Left lobe of liver (tissue), 2 donors: ENCODE data around the gene LTBP1. TPM values are rescaled to one million over a fixed set of nuclear protein-coding genes. Genes with fewer than 3 reads are reported as not detected.
"Not testable (repeated sequence)": the region's sequence is repeated elsewhere in the genome, so short reads cannot be mapped to it uniquely, and the experiment has no call there.

ENCODE experiments used
- ATAC-seq: fragments of 200-7000 bp; cut with Tn5 transposase; one replicate; pipeline ENCODE4 v1.9.1; 2020; ENCODE audit warnings: mild to moderate bottlenecking, moderate library complexity
- DNase-seq: peaks from one replicate; pipeline ENCODE4 v3.0.0-alpha.2; 2020; ENCODE audit warnings: low spot score
- total RNA-seq: library from RNA; stranded (reverse); gene quantifications from one replicate; pipeline ENCODE4 v1.2.1, GENCODE V29; 2021
- donor health status: DM: no; HTN: no; CAD: no; lungs with moderate emphysema.
- donor health status: DM: no; HTN: yes; CAD: no.

Gene LTBP1
- total RNA-seq, 1 donor from 2014 or later = 5.8 TPM

DNA sequence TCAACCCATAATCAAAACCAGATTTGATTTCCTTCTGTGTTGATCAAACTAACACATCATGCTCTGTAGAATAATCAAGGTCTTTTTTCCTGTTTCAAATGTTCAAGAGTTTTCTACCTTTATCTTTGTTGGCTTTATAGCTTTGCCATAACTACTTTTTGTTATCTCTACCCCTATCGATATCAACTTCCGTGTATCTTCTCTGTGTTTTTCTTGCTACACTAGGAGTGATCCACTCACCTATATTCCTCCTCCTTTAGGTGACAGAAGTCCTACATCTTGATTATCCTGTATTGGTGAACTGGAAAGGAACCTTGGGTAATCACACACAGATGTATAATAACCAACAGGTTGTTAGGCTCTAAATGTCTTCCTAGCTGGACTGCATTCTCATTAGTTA, 85.5 kb downstream of the LTBP1 start:
- no peak for ATAC-seq

DNA sequence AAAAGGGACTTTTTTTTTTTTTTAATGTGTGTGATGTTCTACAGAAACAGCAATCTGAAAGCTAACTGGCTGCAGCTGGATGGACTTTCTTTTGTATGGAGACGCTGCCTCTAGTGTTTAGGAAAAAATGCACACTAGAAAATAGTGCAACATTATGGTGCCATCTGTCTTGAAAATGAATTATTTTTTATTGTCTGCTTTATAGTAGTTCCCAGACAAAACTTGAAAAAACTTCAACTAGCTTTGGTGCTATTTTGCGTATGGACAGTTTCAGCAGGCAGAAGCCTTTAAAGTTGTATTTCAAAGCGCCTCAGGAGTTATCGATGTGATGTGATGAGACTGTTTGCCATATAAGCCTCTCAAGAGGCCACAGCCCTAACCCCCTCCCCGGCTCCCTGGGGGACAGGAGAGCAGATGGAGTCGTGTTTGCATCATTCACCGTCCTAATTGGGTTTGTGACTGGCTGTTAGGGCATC, 86.9 kb downstream of the LTBP1 start:
- ATAC-seq (peak; percentile 90), DNase-seq (no peak)

More for the DNA sequence above, 85.5 kb downstream of the LTBP1 start:
- no peak for DNase-seq

DNA sequence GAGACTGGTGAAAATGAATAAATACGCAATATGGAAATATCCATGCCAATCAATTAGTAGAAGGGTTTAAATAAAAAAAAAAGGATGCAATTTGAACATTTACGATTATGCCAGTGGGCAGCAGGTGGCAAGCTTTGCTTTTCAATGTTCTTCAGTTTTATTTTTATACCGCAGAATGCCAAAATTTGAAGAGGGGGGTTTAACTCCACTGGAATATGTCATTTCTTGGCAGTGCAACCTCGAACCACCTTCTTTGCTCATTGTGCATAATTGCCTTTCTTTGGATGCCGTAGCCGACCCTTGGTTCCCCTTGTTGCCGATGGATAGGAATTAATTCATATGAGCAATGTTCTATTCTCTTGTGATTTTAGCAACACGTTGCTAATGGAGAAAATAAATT, 88.0 kb downstream of the LTBP1 start:
- ATAC-seq = peak; percentile 50
- no peak for DNase-seq

DNA sequence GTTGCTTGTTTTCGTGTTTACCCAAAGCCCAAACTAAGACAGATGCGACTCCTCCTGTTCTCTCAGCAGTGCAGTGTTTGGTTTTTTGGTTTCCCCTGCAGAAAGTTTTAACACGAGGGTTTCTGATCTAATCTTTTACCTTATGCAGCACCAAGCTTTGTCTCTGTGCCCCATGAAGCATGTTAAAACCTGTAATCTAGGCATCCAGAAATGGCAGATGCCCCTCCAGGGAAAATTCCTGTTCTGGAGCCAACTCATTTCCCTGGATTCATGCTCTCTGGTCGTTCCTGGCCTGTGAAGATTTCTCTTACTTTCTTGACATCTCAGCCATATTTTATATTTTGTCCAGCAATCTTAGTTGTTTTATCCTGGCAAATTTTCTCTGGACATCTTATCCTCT, 91.5 kb downstream of the LTBP1 start:
- no peak for DNase-seq
- ATAC-seq = no peak

DNA sequence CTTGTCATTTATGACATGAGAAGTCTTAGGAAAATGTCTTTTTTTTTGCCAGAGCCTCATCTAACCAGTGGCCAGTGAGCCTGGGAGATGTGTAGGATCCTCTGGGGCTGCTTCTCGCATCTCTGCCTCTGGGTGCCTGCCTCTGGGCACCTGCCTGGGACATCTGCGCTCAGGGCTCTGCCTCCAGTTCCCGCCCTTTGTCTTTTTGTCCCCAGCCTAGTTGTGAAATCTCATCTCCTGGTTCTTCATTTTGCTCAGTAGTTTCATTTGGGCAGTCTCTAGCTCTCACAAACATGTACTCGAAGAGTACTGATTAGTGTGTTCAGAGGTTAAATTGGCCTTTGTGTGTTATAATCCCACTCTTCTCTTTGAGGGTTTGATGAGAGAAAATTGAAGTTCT, 92.0 kb downstream of the LTBP1 start:
- peak; percentile 71 for DNase-seq
- peak; percentile 77 for ATAC-seq

DNA sequence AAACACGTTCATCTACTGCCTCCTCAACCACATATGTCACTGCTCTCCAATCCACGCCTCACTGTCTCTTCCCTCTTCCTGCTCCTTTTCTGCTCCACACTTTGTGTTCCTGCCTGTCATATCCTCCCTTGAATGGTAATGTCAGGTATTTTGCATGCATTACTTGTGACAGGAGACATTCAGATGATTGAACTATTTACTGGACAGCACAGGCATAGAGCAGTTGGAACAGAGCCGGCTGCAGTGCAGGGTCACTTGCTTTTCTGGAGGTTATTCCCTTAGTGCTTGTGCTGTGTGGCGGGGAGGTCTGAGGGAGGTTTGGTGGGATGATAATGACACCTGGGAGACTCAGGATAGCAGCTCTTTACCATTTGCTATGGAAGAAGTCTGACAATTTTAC, 93.8 kb downstream of the LTBP1 start:
- DNase-seq = peak; percentile 58
- ATAC-seq = peak; percentile 61

DNA sequence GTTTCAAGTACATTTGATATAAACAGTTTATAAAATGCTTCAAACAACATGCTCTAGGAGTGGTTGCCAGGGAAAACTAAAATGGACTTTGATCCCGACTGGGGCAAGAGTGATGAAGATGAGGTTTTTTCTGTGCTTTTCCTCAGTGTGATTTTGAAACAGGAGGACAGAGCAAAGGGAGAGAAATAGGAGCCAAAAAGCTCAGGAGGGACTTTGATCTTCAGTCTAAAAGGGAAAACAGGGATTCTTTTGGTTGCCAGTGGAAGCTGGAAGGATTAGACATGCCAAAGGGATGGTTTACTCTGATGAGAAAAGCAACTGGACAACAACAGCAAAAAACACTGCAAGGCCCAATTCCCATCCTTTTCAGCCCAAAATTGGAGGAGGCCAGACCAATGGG, 95.5 kb downstream of the LTBP1 start:
- ATAC-seq (peak; percentile 80), DNase-seq (peak; percentile 75)

DNA sequence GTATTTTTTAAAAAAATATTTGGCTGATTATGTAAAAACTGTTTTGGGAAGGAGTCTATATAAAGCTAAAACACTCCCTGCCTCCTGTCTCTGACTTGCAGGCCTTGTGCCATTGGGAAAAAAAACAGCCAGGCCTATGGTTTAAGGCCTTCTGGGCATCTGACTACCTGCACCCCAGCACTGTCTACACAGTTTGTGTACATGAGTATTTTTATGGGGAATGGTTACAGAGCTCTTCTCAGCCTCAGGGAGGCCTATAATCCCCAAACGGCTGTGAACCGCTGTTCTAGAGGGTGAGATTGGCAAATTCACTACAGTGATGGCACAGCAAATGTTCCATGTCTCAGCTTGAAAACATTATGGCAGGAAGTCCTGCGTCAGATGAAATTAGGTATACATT, 96.1 kb downstream of the LTBP1 start:
- ATAC-seq (peak; percentile 24), DNase-seq (no peak)

DNA sequence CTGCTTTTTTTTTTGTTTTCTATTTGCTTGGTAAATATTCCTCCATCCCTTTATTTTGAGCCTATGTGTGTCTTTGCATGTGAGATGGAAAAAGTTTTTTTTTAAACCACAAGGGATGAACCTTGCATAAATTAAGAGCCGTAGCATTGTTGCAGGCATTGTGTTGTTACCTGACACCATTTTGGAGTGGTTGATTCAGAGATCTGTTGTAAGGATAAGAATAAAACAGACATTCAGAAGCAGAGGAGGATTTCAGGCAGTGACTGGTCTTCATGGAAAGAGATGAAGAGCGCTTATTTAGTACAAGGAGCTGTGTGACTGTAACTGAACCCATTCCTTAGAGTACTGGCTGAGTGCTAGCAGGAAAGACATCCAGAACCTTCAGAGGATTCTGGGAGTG, 101.2 kb downstream of the LTBP1 start:
- ATAC-seq (peak; percentile 7), DNase-seq (no peak)

DNA sequence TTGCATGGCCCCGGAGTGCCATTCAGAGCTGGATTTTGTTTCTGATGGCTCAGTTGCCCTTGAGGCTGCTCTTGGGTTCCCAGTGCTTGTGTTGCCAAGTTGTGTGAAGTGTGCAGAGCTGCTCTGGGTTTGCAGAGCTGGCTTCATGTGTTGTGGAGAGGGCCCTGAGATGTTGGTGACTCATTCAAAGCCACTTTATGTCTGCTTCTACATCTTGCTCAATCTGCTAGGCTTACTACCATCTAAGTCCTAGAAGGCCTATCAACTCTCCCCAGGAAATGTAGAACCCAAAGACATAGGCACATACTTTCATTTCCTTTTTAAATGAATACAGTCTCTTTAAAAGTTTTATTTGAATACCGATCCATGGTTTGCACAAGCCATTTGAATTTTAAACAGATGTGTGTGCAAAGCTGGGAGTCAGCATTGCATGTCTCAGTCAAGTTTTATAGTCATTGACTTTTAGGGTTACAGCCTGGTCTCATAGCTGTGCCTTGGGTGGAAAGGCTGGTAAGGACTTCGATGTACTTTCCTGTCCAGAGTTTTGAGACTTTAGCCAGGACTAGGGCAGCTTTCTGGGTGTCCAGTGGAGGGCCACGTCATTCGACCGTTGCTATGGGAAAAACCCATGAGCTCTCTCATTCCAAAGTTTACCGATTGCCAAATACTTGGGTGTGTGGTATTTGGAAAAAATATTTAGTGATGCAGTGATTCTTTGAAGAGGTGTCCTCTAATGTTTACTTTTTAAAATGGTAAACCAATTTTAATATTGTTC, 105.0 kb downstream of the LTBP1 start:
- ATAC-seq (peak; percentile 98), DNase-seq (peak; percentile 88)

DNA sequence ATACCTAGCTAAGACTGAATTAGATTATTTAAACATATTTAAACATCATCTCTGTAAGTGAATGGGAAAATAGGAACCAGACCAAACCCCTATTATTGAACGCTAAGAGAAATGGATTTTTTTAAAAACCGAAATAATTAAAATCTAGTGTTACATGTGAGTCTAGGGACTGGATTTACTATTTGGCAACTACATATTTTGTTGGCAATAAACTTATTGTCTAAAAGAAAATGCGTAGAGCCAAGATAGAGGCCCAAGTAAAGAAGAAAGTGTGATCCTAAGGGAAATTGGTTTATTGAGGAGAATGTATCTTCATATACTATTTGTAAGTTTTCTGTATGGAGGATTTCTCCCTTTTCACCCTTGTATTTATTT, 105.6 kb downstream of the LTBP1 start:
- DNase-seq = no peak
- no peak for ATAC-seq

DNA sequence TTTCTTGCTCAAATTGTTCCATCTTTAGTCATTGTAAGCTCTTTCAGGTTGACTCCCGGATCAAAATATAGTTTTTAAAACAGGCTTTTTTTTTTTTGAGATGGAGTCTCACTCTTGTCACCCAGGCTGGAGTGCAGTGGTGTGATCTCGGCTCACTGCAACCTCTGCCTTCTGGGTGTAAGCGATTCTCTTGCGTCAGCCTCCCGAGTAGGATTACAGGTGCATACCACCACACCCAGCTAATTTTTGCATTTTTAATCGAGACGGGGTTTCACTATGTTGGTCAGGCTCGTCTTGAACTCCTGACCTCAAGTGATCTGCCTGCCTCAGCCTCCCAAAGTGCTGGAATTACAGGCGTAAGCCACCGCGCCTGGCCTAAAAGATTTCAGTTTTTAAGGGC, 106.0 kb downstream of the LTBP1 start:
- DNase-seq, ATAC-seq: not testable (repeated sequence)

DNA sequence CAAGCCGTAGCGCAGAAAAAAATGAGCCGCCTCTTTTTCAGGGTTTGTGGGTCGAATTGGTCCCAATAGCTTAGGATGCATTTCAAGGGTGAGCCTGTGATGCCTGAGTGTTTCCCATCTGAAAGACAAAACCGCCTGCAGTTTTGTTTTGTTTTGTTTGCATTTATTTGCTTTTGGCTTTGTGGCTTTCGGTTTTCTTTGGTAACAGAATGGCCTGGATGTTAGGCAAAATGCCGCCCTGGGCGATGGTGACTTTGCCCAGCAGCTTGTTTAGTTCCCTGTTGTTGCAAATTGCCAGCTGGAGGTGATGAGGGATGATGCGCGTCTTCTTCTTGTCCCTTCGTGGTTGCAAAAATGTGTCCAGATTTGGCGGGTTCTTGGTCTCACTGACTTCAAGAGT, 109.4 kb downstream of the LTBP1 start:
- DNase-seq = no peak
- ATAC-seq = no peak

DNA sequence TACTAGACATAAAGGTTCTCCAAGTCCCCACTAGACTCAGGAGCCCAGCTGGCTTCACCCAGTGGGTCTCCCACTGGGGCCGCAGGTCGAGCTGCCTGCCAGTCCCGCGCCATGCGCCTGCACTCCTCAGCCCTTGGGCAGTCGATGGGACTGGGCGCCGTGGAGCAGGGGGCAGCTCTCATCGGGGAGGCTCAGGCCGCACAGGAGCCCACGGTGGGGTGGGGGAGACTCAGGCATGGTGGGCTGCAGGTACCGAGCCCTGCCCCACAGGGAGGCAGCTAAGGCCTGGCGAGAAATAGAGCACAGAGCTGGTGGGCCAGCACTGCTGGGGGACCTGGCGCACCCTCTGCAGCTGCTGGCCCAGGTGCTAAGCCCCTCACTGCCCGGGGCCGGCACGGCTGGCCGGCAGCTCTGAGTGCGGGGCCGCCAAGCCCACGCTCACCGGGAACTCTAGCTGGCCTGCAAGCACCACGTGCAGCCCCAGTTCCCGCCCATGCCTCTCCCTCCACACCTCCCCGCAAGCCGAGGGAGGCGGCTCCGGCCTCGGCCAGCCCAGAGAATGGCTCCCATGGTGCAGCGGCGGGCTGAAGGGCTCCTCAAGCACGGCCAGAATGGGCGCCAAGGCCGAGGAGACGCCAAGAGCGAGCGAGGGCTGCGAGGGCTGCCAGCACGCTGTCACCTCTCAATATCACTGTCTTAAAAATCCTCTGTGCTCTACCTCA, 110.7 kb downstream of the LTBP1 start:
- ATAC-seq, DNase-seq: not testable (repeated sequence)

DNA sequence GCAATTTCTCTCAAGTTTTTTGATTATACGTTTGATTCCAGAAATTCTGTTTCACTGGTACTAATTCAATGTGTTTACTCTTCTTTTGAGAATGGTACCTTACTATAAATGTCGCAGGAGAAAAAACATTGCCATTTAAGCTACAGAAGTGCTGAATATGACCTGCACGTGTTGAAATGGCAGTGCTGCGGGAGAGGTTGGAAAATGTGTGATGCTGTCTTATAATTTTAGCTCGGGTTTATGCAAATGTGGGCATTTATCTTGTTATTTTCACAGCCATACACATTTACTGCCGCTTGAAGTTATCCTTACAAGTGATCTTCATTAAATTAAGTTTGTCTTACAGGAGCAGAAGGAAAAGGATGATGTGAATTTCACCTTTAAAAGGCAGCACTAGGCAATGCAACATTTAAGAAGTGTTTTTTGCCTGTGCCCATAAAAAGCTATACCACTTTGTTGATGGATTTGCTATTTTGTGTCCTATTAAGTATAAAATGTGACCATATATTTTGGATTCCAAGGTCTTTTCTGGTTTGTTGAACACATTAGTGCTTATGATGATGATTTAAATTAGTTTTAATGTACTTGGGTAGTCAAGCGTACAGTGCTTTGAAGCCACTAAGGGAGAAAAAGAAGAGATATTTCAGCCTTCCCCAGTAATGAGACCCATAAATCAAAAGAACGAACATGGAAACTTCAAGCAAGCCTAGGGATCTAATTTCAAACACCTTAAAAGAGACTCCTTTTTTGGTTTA, 112.1 kb downstream of the LTBP1 start:
- ATAC-seq (no peak), DNase-seq (no peak)

DNA sequence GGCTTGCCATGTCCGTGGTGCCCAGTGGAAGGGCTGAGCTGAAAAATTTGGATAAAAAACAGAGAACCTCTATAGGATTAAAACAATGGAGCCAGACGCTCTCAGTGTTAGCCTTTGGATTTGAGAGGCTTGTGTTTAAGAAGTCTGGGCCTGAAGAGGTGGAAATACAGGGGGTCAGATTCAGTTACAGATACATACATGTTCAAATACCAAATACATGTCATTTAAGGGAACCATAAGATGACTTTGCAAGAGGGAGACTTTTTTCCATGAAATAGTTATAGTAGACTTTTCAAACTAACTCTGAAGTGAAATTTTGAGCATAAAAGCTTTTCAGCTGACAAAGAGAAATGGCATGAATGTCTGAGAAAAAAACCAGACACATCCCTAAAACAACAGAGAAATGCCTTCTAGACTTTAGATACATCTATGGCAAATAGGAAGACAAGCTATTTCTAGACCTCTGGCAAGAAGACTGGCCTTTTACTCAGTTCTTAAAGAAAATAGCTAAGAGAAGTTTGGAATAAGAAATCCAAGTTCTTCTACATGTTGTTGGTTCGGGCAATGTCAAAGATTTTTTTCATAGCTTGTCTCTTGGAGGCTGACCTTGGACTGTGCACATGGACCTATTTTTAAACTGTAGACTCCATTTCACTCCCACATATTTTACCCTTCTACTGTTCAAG, 112.9 kb downstream of the LTBP1 start:
- DNase-seq (no peak), ATAC-seq (peak; percentile 60)

DNA sequence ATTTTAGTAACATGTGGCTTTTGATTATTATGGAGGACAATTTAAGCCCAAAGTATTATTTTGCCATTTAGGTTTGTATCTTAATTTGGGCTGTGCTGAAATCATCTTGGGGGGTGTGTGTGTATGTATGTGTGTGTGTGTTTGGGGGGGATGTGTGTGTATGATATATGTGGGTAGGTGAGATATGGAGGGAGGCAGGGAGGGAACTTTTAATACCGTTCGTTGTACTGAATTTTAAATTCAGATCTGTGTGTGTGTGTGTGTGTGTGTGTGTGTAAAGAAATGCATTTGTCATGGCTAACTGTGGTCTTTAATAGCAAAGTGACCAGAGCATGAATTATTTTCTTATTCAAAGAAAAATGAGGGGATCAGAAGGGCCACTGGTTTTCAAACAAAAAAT, 113.7 kb downstream of the LTBP1 start:
- ATAC-seq (no peak), DNase-seq (no peak)

DNA sequence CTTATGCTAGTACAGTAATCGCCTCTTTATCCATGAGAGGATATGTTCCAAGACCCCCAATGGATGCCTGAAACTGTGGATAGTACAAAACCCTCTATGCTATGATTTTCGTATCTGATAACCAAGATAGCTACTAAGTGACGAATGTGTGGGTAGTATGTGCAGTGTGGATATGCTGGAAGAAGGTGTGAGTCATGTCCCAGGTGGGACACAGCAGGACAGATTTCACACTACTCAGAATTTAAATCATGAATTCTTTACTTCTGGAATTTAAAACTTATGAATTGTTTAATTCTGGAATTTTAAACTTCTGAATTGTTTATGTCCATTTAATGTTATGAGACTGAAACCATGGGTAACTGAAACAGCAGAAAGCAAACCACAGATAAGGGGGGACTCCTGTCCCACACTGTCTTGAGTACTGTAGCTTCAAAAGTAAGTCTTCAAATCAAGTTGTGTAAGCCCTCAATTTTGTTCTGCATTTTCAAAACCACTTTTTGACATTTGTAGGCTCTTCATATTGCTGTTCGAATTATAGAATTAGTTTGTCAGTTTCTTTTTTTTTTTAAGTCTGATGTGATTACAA, 116.0 kb downstream of the LTBP1 start:
- ATAC-seq (no peak), DNase-seq (no peak)

DNA sequence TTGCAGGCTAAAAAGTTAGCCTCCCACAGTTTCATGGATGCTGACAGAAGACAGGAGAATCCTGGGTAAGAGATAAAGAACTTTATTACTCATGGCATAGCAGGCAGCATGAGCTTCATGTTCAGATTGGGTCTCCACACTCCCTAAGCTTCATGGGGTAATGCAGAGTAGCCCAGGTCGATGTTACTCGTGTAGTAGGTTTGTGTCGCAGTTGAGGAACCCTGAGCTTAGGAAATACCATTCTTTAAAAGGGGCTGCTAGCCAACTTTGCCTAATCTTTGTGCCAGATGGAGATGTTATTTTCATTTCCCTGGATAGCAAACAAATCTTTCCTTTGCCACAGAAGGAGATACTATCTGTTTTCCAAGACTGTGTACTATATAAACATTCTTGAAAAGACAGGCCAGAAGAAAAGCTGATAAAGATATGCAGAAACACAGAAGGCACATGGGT, 117.6 kb downstream of the LTBP1 start:
- DNase-seq = no peak
- no peak for ATAC-seq

DNA sequence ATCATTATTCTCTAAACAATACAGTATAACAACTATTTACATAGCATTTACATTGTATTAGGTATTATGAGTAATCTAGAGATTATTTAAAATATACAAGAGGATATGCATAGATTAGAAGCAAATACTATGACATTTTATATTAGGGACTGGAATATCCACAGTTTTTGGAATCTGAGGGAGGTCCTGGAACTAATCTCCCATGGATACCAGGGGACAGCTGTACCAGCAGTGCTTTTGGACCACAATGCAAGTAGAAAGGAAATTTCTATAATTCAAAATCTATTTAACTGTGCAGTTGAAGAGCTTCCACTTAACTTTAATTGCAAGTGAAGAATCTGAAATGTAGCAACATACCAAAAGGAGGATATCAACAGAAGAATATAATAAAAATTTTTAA, 120.8 kb downstream of the LTBP1 start:
- no peak for DNase-seq
- no peak for ATAC-seq

DNA sequence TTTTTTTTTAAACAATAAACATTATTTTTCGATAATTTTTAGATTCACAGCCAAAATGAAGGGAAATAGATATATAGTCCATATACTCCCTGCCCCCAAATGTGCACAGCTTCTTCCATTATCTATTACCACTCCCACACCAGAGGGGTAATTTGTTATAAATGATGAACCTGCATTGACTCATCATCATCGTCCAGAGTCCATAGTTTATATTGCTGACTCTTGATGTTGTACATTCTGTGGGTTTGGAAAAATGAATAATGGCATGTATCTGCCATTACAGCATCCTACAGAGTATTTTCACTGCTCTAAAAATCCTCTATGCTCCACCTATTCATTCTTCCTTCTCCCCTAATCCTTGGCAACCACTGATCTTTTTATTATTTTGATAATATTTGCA, 121.5 kb downstream of the LTBP1 start:
- ATAC-seq (no peak), DNase-seq (no peak)
